Head of caudate nucleus (tissue), 42 donors: Measurements from ENCODE around the gene USP3.
"Not testable (repeated sequence)": the region's sequence is repeated elsewhere in the genome, so short reads cannot be mapped to it uniquely, and the experiment has no call there.

Source experiments
- DNase-seq, 42 donors: peaks; one replicate each; pipeline versions ENCODE4 v3.0.0 to v3.0.0-alpha.2; 2020 to 2021; ENCODE audit warnings: mixed read lengths in 7 of 42
- intact Hi-C: fragments of 100-400 bp; cut with DNase I; formaldehyde crosslinking; loops from one replicate; pipeline ENCODE4 v1.15.0; 2022

Gene USP3

DNA sequence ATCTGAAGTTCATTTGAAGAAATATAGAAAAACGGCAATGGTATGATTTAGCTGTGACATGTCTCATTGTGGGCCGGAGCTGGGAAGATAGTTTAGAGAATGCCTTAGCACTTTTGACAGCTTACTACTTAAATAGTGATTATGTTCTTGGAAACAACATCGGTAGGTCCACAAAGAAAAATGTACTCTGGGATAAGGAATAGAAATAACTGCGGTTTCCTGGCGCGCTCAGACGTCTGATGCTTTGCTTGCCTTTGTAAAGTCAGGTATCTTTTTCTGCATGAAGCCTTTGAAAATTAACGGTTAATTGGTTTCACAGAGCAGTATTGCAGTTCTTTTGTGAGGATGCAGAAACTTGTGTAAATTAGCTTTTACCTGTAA, 1.4 kb downstream of the USP3 start:
- DNase-seq = no peak
- intact Hi-C loops = loop anchor here (2.0 kb wide), 1 partner anchor 95 kb away; no protein-coding TSS in a partner anchor

DNA sequence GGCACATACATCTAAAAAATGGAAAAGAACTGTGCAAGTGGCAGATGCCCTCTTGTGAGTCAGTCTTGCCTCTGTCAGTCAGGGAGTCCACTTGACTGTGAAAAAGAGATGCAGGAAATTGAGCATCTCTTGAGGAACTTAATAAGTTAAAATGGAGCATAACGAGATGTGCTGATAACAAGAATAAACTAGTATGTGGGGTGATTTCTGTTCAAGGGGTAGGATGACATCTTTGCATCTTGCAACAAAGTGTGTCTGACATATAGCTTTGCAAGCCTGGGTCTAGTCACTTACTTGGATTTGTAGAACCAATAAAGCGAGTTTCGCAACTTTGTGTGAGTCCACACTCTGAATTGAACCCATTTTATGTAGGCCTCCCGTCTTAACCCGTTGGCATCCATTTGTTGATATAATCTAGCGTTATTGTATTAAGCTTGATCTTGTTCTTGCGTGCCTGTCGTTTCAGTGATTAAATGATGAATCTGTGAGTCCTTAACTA, 2.2 kb downstream of the USP3 start:
- DNase-seq = no peak
- intact Hi-C loops = no loop called here

DNA sequence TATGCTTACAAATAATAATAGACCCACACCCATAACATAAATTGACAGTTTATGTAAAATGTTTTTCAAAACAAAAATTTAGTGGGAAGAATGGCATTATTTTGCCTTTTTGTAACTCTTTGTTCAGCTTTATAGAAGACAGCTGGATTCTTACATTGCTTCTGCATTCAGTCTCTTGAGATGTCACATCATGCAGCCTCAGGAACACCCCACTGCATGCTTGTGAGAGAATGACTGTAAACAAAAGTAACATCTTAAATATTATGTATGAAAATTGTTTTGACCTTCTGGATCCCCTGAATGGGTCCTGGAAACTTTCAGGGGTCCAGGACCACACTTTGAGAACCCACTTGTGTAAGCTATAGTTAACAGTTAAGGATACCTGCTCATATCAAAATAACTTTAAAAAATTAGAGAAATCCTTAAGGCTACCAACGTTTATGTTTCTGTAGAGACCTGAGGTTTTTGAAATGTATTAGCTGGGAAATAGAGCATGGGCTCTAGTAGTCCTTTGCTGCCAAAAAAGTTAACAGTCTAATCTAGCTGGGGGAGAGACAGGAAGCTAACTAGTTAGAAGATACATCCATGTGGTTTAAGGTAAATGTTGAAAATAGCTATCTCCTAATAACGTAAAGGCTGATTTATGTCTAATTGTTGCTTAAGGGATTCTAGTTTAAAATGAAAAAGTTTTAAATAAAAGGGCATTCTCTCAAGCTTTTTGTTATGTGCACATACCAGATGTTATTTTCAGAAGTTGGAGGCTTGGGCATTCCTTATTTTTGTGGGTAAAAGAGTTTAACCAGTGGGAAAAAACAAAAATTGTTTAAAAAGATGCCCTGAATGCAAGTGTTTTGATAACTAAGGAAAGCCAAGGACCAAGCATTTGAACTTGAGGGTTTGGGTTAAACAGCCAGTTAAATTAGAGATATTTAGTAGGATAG, 3.8 kb downstream of the USP3 start:
- intact Hi-C loops = no loop called here
- DNase-seq = no peak

DNA sequence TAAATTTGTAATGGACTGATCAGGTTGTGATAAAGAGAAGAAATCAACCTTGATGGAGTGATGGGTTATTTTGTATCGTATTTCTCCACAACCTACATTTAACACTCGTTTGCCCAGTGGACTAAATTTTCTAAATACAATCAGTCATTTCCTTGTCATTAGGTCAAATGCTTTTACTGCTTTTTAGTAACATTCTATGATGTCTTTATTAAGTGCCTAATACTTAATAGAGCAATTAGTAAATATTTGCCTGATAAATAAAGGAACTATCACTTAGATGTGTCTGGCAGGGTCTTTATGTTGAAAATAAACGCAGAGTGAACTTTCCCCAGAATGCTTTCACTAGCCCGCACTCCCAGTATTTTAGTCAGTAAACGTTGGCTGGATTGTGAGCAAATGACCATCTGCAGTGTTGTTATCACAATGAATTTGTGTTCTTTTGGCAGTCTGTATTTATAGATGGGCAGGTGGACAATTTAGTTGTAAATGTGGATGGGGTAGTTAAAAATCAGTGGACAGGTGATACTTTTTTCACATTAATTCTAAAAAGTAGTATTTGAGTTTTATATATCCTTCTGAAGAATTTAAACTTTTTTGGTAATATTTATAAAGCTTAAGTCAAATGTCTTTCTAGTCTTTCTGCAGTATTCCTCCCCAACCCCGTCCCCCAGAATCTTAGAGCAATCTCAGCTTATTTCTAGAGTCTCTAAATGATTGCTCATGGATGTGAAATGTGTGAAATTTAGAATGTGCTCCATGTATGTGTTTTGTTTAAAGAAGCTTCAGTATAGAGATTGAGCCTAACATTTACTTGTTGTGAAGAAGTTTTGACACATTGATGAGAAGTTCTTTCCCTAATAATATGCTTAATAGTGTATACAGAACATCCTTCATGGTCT, 4.9 kb downstream of the USP3 start:
- no peak for DNase-seq
- intact Hi-C loops = no loop called here

DNA sequence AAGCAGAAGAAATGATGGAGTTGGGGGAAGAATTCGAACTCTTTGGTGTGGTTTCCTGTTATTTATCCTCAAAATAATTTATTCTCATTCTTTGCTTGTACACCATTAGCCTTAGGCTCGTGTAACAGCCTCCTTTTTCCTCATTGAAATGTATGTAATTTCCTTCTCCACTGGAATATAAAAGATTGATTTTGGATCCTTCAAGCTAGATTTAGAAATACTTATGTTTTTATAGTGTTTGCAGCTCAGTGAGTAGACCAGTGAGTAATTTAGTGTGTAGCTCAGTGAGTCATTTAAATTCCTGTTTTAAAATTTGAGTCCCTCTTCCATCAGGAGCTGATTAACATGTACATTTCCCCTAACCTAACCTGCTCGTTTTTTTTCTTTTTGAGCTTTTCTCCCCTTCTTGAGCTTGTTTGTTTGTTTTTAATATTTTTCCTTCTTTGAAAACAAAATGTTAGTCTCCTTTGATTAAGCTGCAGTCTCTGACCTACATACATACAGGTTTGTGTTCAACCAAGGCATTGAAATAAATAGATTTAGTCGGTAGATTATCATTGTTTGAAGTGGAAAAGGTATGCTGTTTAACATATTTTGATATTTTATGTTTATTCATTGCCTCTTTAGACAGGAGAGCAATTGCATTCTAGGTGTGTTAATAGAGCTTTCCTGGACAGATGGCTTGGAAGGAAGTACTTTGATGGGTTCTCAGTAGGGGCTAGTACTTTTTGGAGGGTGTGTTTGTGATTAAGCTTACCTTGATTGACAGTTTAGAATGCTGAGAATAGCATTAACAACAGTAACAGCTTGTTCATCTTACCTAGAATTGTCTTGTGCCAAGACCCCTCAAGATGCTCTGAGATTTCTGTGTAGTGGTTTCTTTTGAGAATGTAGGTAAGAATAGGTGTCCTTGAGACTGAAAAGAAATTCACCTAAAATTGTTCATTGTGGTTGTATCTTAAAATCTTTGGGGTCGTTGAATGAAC, 5.9 kb downstream of the USP3 start:
- DNase-seq = no peak
- intact Hi-C loops = no loop called here

DNA sequence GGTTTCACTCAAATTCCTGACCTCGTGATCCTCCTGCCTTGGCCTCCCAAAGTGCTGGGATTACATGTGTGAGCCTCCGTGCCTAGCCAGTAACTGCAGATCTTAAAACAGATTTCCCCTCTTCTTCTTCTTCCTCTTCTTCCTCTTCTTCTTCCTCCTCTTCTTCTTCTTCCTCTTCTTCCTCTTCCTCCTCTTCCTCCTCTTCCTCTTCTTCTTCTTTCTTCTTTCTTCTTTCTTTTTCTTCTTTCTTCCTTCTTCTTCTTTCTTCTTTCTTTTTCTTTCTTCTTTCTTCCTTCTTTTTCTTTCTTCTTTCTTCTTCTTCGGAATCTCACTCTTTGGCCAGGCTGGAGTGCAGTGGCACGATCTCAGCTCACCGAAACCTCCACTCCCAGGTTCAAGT, 7.8 kb downstream of the USP3 start:
- no peak for DNase-seq
- intact Hi-C loops = no loop called here

DNA sequence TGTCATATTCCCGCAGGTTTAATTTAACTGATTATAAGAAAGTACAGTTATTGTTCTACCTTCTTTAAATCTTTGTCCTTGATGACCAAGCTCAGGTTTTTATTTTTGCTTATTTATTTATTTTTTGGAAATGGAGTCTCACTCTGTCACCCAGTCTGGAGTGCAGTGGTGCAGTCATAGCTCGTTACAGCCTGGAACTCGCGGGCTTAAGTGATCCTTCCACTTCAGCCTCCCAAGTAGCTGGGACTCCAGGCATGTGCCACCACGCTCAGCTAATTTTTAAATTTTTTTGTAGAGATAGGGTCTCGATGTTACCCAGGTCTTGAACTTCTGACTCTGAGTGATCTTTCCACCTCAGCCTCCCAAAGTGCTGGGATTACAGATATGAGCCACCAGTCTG, 8.9 kb downstream of the USP3 start:
- no peak for DNase-seq
- intact Hi-C loops = no loop called here

DNA sequence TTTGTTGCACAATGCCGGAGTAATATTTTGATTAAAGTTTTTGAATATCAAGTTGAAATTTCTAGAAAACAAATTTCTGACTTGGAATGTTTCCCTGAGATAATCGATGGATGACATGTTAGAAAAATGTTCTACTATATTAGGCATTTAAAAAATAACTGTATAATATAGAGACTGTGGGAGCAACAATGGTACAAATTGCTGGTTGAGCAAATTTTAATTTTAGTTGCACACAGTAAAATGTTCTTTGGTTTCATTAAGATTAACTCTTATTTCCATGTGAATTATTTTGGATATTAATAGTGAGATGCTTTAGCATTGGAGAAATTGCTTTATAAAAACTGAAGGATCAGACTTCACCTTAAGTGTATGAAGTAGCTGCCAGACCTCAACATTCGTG, 9.3 kb downstream of the USP3 start:
- intact Hi-C loops = no loop called here
- no peak for DNase-seq

DNA sequence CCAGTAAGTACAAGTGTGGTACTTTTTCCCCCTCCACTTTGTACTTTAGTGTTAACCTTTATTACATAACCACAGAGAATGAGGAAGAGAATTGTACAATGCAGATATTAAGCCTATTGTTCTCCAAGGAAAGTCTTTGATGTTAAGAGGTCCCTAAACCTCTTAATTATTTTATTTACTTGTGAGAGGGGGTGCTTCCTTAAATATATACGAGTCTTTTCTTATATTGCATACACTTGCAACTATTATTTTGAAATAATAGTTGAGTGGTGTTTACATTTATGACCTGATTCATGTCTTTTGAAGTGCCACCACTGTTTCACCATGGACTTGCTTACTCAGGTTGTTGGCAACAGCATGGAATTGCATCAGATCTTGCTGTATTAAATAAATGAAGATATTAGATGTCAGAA, 10.1 kb downstream of the USP3 start:
- DNase-seq = no peak

DNA sequence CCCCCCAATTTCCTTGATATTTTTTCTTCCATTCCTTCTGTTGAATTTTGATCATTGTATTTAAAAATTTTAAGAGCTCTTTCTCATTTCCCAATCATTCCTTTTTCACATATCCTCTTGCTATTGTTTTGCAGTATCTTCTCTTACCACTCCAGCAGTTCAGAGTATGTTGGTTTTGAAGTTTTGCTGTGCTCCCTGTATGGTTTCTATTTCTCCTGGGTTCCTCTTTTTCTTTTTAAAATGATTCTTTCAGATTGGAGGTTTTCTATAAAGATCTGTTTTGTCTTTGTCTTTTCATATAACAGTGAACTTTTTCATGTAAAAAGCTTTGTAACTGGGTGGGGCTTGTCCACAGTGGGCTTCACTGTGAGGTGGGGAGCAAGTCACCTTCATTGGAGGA, 12.8 kb downstream of the USP3 start:
- DNase-seq = no peak
- intact Hi-C loops = no loop called here

More for the DNA sequence above, 10.1 kb downstream of the USP3 start:
- intact Hi-C loops = no loop called here

DNA sequence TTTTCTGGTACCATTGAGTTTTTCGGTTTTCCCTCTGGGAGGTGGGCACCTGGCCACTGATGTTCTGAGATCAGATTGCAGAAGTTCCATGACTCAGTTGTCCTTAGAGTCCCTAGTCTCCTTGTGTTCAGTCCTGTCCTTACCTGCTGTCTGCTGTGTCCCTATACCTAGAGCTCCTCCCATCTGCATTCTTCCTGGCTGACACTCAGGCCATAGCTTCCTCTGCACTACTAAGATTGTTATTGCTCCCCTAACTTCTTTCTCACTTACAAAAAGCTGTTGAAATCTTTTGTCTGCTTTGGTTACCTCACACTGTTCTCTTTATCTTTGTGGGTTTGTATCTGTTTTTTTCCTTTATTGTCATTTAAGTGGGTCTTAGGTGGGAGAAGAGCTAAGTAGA, 13.2 kb downstream of the USP3 start:
- no peak for DNase-seq
- intact Hi-C loops = no loop called here

DNA sequence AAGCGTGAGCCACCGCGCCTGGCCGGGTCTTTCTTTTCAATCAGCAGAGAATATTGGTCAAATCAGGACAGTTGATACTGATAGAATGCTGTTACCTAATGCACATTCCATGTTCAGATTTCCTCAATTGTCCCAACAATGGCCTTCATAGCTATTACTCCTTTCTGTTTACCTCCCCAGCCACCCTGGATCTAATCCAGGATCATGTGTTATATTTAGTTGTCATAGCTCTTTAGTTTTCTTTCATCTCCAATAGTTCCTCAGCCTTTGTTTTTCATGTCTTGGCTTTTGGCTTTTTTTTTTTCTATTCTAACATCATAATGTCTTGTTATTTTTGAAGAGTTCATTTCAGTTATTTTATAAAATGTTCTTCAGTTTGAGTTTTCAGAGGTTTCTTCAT, 14.6 kb downstream of the USP3 start:
- intact Hi-C loops = no loop called here
- no peak for DNase-seq

DNA sequence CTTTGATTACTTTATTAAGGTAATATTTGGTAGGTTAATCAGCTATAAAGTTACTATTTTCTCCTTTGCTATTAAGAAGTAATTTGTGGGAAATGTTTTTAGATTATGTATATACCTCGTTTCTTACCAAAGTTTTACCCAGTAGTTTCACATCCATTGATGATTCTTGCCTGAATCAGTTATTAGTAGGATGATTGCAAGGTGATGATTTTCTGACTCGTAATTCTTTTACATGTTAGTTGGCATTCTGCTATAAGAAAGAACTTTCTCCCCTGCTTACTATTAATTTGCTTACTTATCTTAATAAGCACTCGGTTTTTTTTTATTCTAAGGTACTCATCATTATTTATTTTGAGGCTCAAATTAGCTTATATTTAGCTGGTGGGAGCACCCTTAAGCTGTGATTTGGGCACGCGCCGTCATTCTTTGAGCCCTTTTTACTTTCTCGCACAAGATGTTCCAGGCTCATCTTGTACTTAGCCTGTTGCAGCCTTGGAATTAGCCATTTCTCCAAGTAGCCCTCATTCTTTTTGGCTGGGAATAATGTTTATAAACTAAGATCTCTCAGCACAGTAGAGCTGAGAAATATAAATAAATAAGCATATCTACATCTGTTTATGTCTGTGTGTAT, 15.3 kb downstream of the USP3 start:
- intact Hi-C loops = no loop called here
- DNase-seq = no peak

DNA sequence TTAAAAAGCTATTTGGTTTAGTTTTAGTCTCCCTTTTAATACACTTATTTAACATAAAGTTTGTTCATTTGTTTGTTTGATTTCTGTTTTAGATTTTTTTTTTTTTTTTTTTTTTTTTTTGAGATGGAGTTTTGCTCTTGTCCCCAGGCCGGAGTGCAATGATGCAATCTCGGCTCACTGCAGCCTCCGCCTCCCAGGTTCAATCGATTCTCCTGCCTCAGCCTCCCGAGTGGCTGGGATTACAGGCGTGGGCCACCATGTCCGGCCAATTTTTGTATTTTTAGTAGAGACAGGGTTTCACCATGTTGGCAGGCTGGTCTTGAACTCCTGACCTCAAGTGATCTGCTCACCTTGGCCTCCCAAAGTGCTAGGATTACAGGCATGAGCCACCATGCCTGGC, 16.1 kb downstream of the USP3 start:
- DNase-seq, intact Hi-C loops: not testable (repeated sequence)

DNA sequence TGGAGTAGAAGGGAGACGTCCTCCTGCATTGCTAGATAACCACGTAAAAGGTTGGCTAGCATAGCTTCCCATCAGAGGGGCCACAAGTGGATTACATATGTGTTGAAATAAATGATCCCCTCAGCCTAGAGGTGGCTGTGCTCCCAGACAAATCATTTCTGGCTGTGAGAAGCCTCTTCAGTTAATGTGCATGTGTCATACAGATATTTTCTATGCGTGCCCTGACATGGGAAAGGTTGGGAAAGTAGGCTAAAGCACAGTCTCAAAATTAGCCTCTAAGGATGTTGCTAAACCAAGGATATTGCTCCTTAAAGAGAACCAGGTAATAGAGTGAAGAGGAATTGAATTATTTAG, 17.8 kb downstream of the USP3 start:
- intact Hi-C loops = no loop called here
- no peak for DNase-seq

DNA sequence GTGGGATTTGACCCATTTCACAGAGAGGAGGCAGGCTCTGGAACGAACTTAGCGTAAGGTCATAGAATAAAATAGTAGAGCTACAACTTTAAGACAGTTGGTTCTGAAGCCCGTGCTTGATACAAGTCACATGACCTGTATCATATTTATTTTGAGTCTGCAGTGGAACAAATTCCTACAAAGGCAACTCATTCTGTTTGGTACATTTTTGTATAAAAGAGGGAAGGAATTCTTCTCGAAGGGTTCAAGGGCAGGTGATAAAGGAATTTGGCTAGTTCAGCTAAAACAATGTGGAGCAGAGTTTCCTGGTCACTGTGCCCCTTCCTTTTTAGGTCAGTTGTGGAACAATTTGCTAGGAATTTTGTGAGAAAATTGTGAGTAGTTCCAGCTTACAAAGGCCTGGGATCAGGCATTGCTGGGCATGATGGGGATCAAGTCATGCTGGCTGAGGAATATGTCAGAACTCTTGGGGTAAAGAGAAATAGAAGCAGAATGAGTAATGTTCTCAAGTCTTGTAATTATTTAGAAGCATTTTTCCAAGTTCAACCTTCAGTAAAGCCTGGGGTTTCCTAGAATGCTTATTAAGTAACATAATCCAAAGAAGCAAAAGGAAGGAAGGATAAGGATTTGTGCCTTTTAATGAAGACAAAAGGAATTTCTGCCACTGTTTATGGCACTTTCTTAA, 19.1 kb downstream of the USP3 start:
- intact Hi-C loops = no loop called here
- no peak for DNase-seq

DNA sequence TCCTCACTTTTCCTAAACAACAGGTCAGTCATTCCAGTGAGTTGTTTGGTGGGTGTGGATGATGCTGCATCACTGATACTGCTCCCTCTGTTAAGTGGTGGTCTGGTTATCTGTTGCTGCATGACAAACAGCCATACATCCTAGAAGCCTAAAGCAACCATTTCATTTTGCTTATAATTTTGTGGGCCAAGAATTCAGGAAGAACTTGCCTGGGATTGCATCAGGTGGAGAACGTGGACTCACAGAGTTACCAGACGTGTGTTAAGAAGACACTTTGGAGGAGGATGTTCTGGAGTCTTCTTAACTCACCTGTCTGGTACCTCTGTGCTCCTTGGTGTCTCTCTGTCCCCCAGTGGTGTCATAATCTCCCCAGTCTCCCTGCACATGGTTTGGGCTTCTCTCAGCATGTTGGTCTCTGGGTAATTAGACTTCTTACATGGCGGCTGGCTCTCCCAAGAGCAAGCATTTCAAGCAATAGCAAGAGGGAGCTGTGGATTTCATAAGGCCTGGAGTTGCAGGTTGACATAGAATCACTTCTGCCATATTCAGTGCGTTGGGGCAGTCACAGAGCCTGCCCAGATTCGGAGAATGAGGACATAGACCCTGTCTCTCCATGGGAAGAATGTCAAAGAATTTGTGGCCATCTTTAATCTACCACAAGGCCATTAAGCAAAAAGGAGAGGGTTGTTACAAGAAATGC, 20.1 kb downstream of the USP3 start:
- intact Hi-C loops = no loop called here
- no peak for DNase-seq
